HEK293 (cell line): Measurements from ENCODE around the gene BTRC.

Source experiments
- CTCF ChIA-PET: fragments of 350-600 bp; formaldehyde crosslinking; extraction: SDS; loops from one replicate; lab custom pipeline; 2021; ENCODE audit warnings: antibody characterized with exemption; lab: Yijun Ruan, JAX
- POLR2A ChIA-PET: fragments of 300-600 bp; formaldehyde crosslinking; extraction: SDS; loops from one replicate; lab custom pipeline; 2020; ENCODE audit warnings: antibody characterized with exemption, inconsistent platforms; lab: Yijun Ruan, JAX
- H3K27ac ChIP-seq: fragments of 200-500 bp; sonication (Bioruptor generic); 2 replicates; pipeline ENCODE4 v1.5.1; 2014; ENCODE audit warnings: low read depth, low read length, control low read depth, inconsistent platforms; ENCODE audit errors: extremely low read depth
- H3K36me3 ChIP-seq, 2 experiments: fragments of 200-500 bp in 1 of 2; sonication (Bioruptor generic) in 1 of 2; 1 replicate in 1 of 2; 2 replicates in 1 of 2; pipeline ENCODE4 v1.5.1; 2014 to 2017; ENCODE audit warnings: inconsistent platforms in 2 of 2, low read length in 2 of 2; ENCODE audit not compliant: control insufficient read depth in 2 of 2, insufficient read depth in 1 of 2
- H3K4me1 ChIP-seq: fragments of 200-500 bp; sonication (Bioruptor generic); 2 replicates; pipeline ENCODE4 v1.5.1; 2014; ENCODE audit warnings: mild to moderate bottlenecking, low read length, inconsistent platforms; ENCODE audit not compliant: control insufficient read depth, insufficient read depth
- H3K4me3 ChIP-seq: 2 replicates; pipeline ENCODE4 v1.5.1; 2011; ENCODE audit warnings: low read depth, mild to moderate bottlenecking, control low read depth, low read length, moderate library complexity
- H3K9me3 ChIP-seq: fragments of 200-500 bp; sonication (Bioruptor generic); 2 replicates; pipeline ENCODE4 v1.5.1; 2014; ENCODE audit warnings: low read depth, low read length, inconsistent platforms; ENCODE audit not compliant: control insufficient read depth, insufficient read depth
- BCL11B ChIP-seq: fragments of 450-650 bp; formaldehyde crosslinking; IDR thresholded peaks from 2 replicates; pipeline ENCODE4 v1.5.1; 2016; ENCODE audit warnings: low read depth, missing biosample characterization, missing genetic modification characterization
- PRDM10 ChIP-seq: fragments of 450-650 bp; formaldehyde crosslinking; IDR thresholded peaks from 2 replicates; pipeline ENCODE4 v1.5.1; 2016; ENCODE audit warnings: missing biosample characterization, missing genetic modification characterization
- SCRT1 ChIP-seq: fragments of 450-650 bp; formaldehyde crosslinking; IDR thresholded peaks from 2 replicates; pipeline ENCODE4 v1.5.1; 2016; ENCODE audit warnings: missing biosample characterization, missing genetic modification characterization, borderline replicate concordance
- SCRT2 ChIP-seq: fragments of 450-650 bp; formaldehyde crosslinking; IDR thresholded peaks from 2 replicates; pipeline ENCODE4 v1.5.1; 2016; ENCODE audit warnings: missing biosample characterization, missing genetic modification characterization
- ZNF121 ChIP-seq: fragments of 450-650 bp; formaldehyde crosslinking; IDR thresholded peaks from 2 replicates; pipeline ENCODE4 v1.5.1; 2016; ENCODE audit warnings: missing biosample characterization, missing genetic modification characterization
- ZNF37A ChIP-seq: fragments of 450-650 bp; IDR thresholded peaks from 2 replicates; pipeline ENCODE4 v1.5.1; 2018; ENCODE audit warnings: missing biosample characterization, missing genetic modification characterization
- ZNF423 ChIP-seq: fragments of 450-650 bp; formaldehyde crosslinking; IDR thresholded peaks from 2 replicates; pipeline ENCODE4 v1.5.1; 2016; ENCODE audit warnings: missing biosample characterization, missing genetic modification characterization
- ZNF529 ChIP-seq: fragments of 450-650 bp; formaldehyde crosslinking; IDR thresholded peaks from 2 replicates; pipeline ENCODE4 v1.5.1; 2017; ENCODE audit warnings: missing genetic modification characterization, missing biosample characterization; ENCODE audit not compliant: insufficient replicate concordance
- ZNF580 ChIP-seq: fragments of 450-650 bp; formaldehyde crosslinking; IDR thresholded peaks from 2 replicates; pipeline ENCODE4 v1.5.1; 2016; ENCODE audit warnings: missing biosample characterization, missing genetic modification characterization
- TF ChIP-seq, protein P1 (sequence below): fragments of 450-650 bp; formaldehyde crosslinking; IDR thresholded peaks from 2 replicates; pipeline ENCODE4 v1.5.1; 2016; ENCODE audit warnings: missing biosample characterization, missing genetic modification characterization

Gene BTRC

DNA sequence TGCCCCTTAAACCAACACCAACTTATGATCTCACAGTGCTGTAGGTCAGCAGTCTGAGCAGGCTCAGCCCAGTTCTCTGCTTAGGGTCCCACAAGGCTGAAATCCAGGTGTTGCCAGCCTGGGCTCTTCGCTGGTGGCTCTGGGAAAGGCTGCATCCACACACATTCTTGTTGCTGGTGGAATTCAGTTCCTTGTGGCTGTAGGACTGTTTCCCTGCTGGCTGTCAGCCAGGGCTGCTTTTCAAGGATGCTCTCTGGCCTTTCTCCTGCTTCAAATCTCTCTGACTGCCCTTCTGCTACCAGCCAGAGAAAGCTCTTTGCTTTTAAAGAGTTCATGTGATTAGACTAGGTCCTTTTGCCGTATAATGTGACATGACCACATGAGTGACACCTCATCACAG, 218.8 kb downstream of the BTRC start:
- Histone ChIP-seq H3K36me3 (no peaks in the 10 kb centered on the region), H3K27ac (no peak overlapping the region), H3K4me1 (peaks cover 3% of the 10 kb centered on the region), H3K9me3 (0 out of 2 replicates have a peak, but pooled peaks cover 2% of the 10 kb centered on the region), H3K4me3 (no peak overlapping the region)
- TF ChIP-seq, protein P1, sequence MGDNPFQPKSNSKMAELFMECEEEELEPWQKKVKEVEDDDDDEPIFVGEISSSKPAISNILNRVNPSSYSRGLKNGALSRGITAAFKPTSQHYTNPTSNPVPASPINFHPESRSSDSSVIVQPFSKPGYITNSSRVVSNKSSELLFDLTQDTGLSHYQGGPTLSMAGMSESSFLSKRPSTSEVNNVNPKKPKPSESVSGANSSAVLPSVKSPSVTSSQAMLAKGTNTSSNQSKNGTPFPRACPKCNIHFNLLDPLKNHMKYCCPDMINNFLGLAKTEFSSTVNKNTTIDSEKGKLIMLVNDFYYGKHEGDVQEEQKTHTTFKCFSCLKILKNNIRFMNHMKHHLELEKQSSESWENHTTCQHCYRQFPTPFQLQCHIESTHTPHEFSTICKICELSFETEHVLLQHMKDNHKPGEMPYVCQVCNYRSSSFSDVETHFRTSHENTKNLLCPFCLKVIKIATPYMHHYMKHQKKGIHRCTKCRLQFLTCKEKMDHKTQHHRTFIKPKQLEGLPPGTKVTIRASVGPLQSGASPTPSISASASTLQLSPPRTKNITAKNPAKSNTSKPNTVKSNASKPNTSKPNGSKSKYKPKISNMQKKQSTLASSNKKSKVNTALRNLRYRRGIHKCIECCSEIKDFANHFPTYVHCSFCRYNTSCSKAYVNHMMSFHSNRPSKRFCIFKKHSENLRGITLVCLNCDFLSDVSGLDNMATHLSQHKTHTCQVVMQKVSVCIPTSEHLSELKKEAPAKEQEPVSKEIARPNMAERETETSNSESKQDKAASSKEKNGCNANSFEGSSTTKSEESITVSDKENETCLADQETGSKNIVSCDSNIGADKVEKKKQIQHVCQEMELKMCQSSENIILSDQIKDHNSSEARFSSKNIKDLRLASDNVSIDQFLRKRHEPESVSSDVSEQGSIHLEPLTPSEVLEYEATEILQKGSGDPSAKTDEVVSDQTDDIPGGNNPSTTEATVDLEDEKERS (tag by site-specific recombination): peak; percentile 95
- no peak for TF ChIP-seq ZNF37A (tag by site-specific recombination)
- TF ChIP-seq ZNF580 (tag by site-specific recombination): peak; percentile 60; the same call in 1 of the 2 replicates
- no peak for TF ChIP-seq PRDM10
- TF ChIP-seq ZNF121 (tag by site-specific recombination): peak; percentile 34; the same call in 1 of the 2 replicates
- CTCF ChIA-PET: interaction anchor here (1.2 to 3.8 kb wide), 4 partner anchors 106 to 359 kb away, joined by 3 to 77 read pairs (median 4); no protein-coding TSS in a partner anchor
- POLR2A ChIA-PET: interaction anchor here (1.2 kb wide), 1 partner anchor 15 kb away, joined by 3 read pairs; the partner anchor contains the start of genes DPCD and POLL

GRCh38 chr10:101573885-101574753, 220.2 kb downstream of the BTRC start:
- CTCF ChIA-PET: interaction anchor here (0.6 to 1.7 kb wide), 4 partner anchors 38 to 360 kb away, joined by 3 read pairs; no protein-coding TSS in a partner anchor
- Histone ChIP-seq H3K4me3 (no peak overlapping the region), H3K4me1 (peaks cover 3% of the 10 kb centered on the region), H3K36me3 (peaks cover 0 to 13% of the 10 kb centered on the region in 2 experiments; a peak in 1 of 3 replicates), H3K27ac (no peak overlapping the region), H3K9me3 (0 out of 2 replicates have a peak, but pooled peaks cover 2% of the 10 kb centered on the region)
- no peak for TF ChIP-seq ZNF423 (tag by site-specific recombination)
- TF ChIP-seq ZNF529: peak; percentile 74
- POLR2A ChIA-PET: no interaction called here

DNA sequence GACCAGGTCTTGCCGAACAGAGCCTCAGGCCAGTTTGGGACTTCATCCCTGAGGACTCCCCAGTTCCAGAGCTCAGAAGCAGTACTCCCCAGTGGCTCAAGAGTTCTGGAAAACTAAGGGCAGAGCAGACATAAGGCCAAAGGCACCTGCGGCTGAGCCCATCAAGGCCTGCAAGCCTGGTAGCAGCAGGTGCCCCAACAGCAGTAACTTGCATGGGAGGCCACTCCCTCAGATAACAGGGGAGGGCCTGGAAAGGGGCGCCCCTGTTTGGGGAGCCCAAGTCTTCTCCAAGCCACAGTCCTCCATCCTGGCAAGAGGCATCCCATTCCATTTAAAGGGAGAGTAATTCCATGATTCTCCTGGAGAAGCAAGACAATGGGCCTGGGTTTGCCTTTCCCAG, 221.1 kb downstream of the BTRC start:
- no peak overlapping the region for H3K4me3 ChIP-seq
- no peak overlapping the region for H3K27ac ChIP-seq
- ChIA-PET POLR2A (interaction anchor here (0.6 kb wide), 1 partner anchor 93 kb away, joined by 4 read pairs; no protein-coding TSS in a partner anchor), CTCF (no interaction called here)
- TF ChIP-seq BCL11B (tag by site-specific recombination) (no peak), SCRT1 (0 out of 2 replicates have a peak, but pooled peaks have one; percentile 27), SCRT2 (peak; percentile 37; the same call in 1 of the 2 replicates)
- H3K9me3 ChIP-seq: 0 out of 2 replicates have a peak, but pooled peaks cover 2% of the 10 kb centered on the region
- peaks cover 0 to 23% of the 10 kb centered on the region in 2 experiments; a peak in 1 of 3 replicates for H3K36me3 ChIP-seq
- peaks cover 3% of the 10 kb centered on the region for H3K4me1 ChIP-seq
